Measurements from ENCODE around the gene NHSL1.

- TF ChIP-seq, protein P1, sequence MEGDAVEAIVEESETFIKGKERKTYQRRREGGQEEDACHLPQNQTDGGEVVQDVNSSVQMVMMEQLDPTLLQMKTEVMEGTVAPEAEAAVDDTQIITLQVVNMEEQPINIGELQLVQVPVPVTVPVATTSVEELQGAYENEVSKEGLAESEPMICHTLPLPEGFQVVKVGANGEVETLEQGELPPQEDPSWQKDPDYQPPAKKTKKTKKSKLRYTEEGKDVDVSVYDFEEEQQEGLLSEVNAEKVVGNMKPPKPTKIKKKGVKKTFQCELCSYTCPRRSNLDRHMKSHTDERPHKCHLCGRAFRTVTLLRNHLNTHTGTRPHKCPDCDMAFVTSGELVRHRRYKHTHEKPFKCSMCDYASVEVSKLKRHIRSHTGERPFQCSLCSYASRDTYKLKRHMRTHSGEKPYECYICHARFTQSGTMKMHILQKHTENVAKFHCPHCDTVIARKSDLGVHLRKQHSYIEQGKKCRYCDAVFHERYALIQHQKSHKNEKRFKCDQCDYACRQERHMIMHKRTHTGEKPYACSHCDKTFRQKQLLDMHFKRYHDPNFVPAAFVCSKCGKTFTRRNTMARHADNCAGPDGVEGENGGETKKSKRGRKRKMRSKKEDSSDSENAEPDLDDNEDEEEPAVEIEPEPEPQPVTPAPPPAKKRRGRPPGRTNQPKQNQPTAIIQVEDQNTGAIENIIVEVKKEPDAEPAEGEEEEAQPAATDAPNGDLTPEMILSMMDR (IDR thresholded peaks at IDR 0.05): no peak
- no peak for TF ChIP-seq EP300 (IDR thresholded peaks at IDR 0.05)
- no peak for TF ChIP-seq POLR2A (IDR thresholded peaks at IDR 0.05)
These were observed 121.5 kb downstream of the NHSL1 start, which contains the start of gene SMIM28 for GRCh38 chr6:138377844-138378243.

All from ovary (tissue), 3 donors.